Activated CD8-positive, alpha-beta memory T cell treated with anti-CD3 and anti-CD28 coated beads for 36 hours (primary cell): ENCODE data around the gene ZNF740. TPM values are rescaled to one million over a fixed set of nuclear protein-coding genes. Genes with fewer than 3 reads are reported as not detected.

Experiments
- CTCF ChIA-PET: fragments of 350-600 bp; sonication (Branson Sonifier 250); formaldehyde crosslinking; loops from one replicate; lab custom pipeline; 2021; ENCODE audit warnings: antibody characterized with exemption; lab: Charles Lee
- POLR2A ChIA-PET: fragments of 350-600 bp; sonication (Branson Sonifier 250); formaldehyde crosslinking; loops from one replicate; lab custom pipeline; 2021; ENCODE audit warnings: antibody characterized with exemption; lab: Charles Lee
- total RNA-seq, 2 experiments: library from RNA; stranded (reverse); gene quantifications; one replicate each; pipeline ENCODE4 v1.2.3, GENCODE V29; 2021

The ZNF740 gene
- total RNA-seq, 2 experiments from 2014 or later = 44.1 to 45.9 TPM

GRCh38 chr12:53225635-53226424 is 45.3 kb downstream of the ZNF740 start:
- ChIA-PET POLR2A (no interaction called here), CTCF (interaction anchor here (1.2 to 1.9 kb wide), 4 partner anchors 12 to 63 kb away, joined by 3 to 8 read pairs (median 6); no protein-coding TSS in a partner anchor)

- CTCF ChIA-PET = interaction anchor here (0.7 to 1.0 kb wide), 2 partner anchors 33 to 1395 kb away, joined by 3 read pairs; no protein-coding TSS in a partner anchor
- POLR2A ChIA-PET = interaction anchor here (0.7 kb wide), 1 partner anchor 28 kb away, joined by 3 read pairs; no protein-coding TSS in a partner anchor
These were observed 46.3 kb downstream of the ZNF740 start for GRCh38 chr12:53226815-53227214.

GRCh38 chr12:53227341-53227740 is 46.8 kb downstream of the ZNF740 start:
- CTCF ChIA-PET = interaction anchor here (0.7 to 1.0 kb wide), 3 partner anchors 8 to 33 kb away, joined by 3 read pairs; no protein-coding TSS in a partner anchor
- POLR2A ChIA-PET = no interaction called here

- CTCF ChIA-PET = interaction anchor here (0.6 to 1.4 kb wide), 4 partner anchors 8 to 14 kb away, joined by 3 to 5 read pairs (median 3); no protein-coding TSS in a partner anchor
- POLR2A ChIA-PET = no interaction called here
These were observed 47.3 kb downstream of the ZNF740 start for GRCh38 chr12:53227836-53228235.

GRCh38 chr12:53229454-53229853 is 48.9 kb downstream of the ZNF740 start:
- CTCF ChIA-PET = interaction anchor here (1.1 to 1.6 kb wide), 5 partner anchors 10 to 38 kb away, joined by 3 to 7 read pairs (median 5); partner anchors contain the start of gene ESPL1
- POLR2A ChIA-PET = interaction anchor here (0.9 kb wide), 1 partner anchor 10 kb away, joined by 4 read pairs; no protein-coding TSS in a partner anchor

- ChIA-PET CTCF (interaction anchor here (1.1 to 1.4 kb wide), 4 partner anchors 15 to 37 kb away, joined by 3 to 5 read pairs (median 4); partner anchors contain the start of gene ESPL1), POLR2A (no interaction called here)
These were observed 49.8 kb downstream of the ZNF740 start for GRCh38 chr12:53230108-53230845.

GRCh38 chr12:53231671-53231920 is 51.1 kb downstream of the ZNF740 start:
- CTCF ChIA-PET = interaction anchor here (1.1 to 1.3 kb wide), 2 partner anchors 12 to 18 kb away, joined by 3 to 4 read pairs; no protein-coding TSS in a partner anchor

GRCh38 chr12:53231921-53232645 is 51.6 kb downstream of the ZNF740 start, which contains the start of gene RARG:
RARG (minus strand) TSS chr12:53232209; CDS start chr12:53227545, 4,664 bp downstream.
- POLR2A ChIA-PET = interaction anchor here (0.6 kb wide), 1 partner anchor 9 kb away, joined by 3 read pairs; no protein-coding TSS in a partner anchor
- CTCF ChIA-PET = interaction anchor here (1.1 to 1.3 kb wide), 2 partner anchors 12 to 19 kb away, joined by 3 to 4 read pairs; no protein-coding TSS in a partner anchor

More at GRCh38 chr12:53231671-53231920, 51.1 kb downstream of the ZNF740 start:
- POLR2A ChIA-PET = interaction anchor here (0.6 kb wide), 1 partner anchor 8 kb away, joined by 3 read pairs; no protein-coding TSS in a partner anchor

GRCh38 chr12:53232646-53233461 is 52.3 kb downstream of the ZNF740 start:
- ChIA-PET POLR2A (no interaction called here), CTCF (interaction anchor here (1.1 to 1.2 kb wide), 2 partner anchors 19 kb away, joined by 3 read pairs; a partner anchor contains a TSS)

- ChIA-PET CTCF (interaction anchor here (1.1 to 1.2 kb wide), 3 partner anchors 18 to 87 kb away, joined by 3 read pairs; partner anchors contain the start of gene AAAS), POLR2A (no interaction called here)
These were observed 53.2 kb downstream of the ZNF740 start for GRCh38 chr12:53233671-53234121.

- ChIA-PET POLR2A (no interaction called here), CTCF (interaction anchor here (1.2 kb wide), 2 partner anchors 18 to 87 kb away, joined by 3 read pairs; partner anchors contain the start of gene AAAS)
These were observed 53.9 kb downstream of the ZNF740 start for GRCh38 chr12:53234271-53234914.

GRCh38 chr12:53235164-53235563 is 54.6 kb downstream of the ZNF740 start:
- ChIA-PET CTCF (interaction anchor here (0.8 to 3.7 kb wide), 3 partner anchors 21 to 169 kb away, joined by 3 to 17 read pairs (median 4); partner anchors contain the start of gene AAAS), POLR2A (interaction anchor here (0.6 kb wide), 1 partner anchor 32 kb away, joined by 3 read pairs; no protein-coding TSS in a partner anchor)

GRCh38 chr12:53235742-53236442 is 55.4 kb downstream of the ZNF740 start:
- POLR2A ChIA-PET = interaction anchor here (0.7 kb wide), 1 partner anchor 19 kb away, joined by 4 read pairs; no protein-coding TSS in a partner anchor
- CTCF ChIA-PET = interaction anchor here (0.9 to 3.7 kb wide), 5 partner anchors 20 to 170 kb away, joined by 3 to 17 read pairs (median 4); partner anchors contain the start of gene AAAS

- POLR2A ChIA-PET = no interaction called here
- CTCF ChIA-PET = interaction anchor here (0.9 to 3.7 kb wide), 5 partner anchors 19 to 170 kb away, joined by 3 to 17 read pairs (median 4); partner anchors contain the start of gene AAAS
These were observed 56.1 kb downstream of the ZNF740 start for GRCh38 chr12:53236443-53237111.

- ChIA-PET CTCF (interaction anchor here (1.5 kb wide), 1 partner anchor 49 kb away, joined by 4 read pairs; no protein-coding TSS in a partner anchor), POLR2A (no interaction called here)
These were observed 59.2 kb downstream of the ZNF740 start for GRCh38 chr12:53239643-53240258.
